GF-D8 (cell line): ENCODE measurements around the gene ADCY4.
"Not testable (repeated sequence)": the region's sequence is repeated elsewhere in the genome, so short reads cannot be mapped to it uniquely, and the experiment has no call there.

ENCODE experiments used
- DNase-seq: peaks from one replicate; lab custom pipeline; 2025; lab: John Stamatoyannopoulos, UW

ADCY4 gene

GRCh38 chr14:24334431-24335291 lies at the start of gene ADCY4:
TSS of gene ADCY4 (minus strand) at chr14:24335071. CDS start at chr14:24334652, 419 bp downstream.
- DNase-seq: no peak

GRCh38 chr14:24384169-24384568 lies 49.3 kb upstream of the ADCY4 start:
- no peak for DNase-seq

- no peak for DNase-seq
Measured at GRCh38 chr14:24382064-24382371, 47.1 kb upstream of the ADCY4 start.

- no peak for DNase-seq
Measured at GRCh38 chr14:24381363-24382063, 46.6 kb upstream of the ADCY4 start.

- DNase-seq: no peak
Measured at GRCh38 chr14:24379907-24380730, 45.2 kb upstream of the ADCY4 start.

- DNase-seq: no peak
Measured at GRCh38 chr14:24378981-24379906, 44.4 kb upstream of the ADCY4 start.

- no peak for DNase-seq
Measured at GRCh38 chr14:24378327-24378726, 43.5 kb upstream of the ADCY4 start.

- DNase-seq: no peak
Measured at GRCh38 chr14:24377657-24378056, 42.8 kb upstream of the ADCY4 start.

GRCh38 chr14:24377126-24377525 lies 42.3 kb upstream of the ADCY4 start:
- no peak for DNase-seq

GRCh38 chr14:24376448-24377070 lies 41.7 kb upstream of the ADCY4 start:
- no peak for DNase-seq

- DNase-seq: no peak
Measured at GRCh38 chr14:24372701-24373416, 38.0 kb upstream of the ADCY4 start.

GRCh38 chr14:24371605-24372004 lies 36.7 kb upstream of the ADCY4 start:
- not testable (repeated sequence) for DNase-seq

- no peak for DNase-seq
Measured at GRCh38 chr14:24370748-24371147, 35.9 kb upstream of the ADCY4 start.

- DNase-seq: no peak
Measured at GRCh38 chr14:24369907-24370687, 35.2 kb upstream of the ADCY4 start.

GRCh38 chr14:24369463-24369862 lies 34.6 kb upstream of the ADCY4 start:
- DNase-seq: no peak

- no peak for DNase-seq
Measured at GRCh38 chr14:24368562-24369252, 33.8 kb upstream of the ADCY4 start.

- no peak for DNase-seq
Measured at GRCh38 chr14:24368212-24368561, 33.3 kb upstream of the ADCY4 start.

- DNase-seq: no peak
Measured at GRCh38 chr14:24367514-24368211, 32.8 kb upstream of the ADCY4 start, which contains the start of gene NFATC4. TSS of gene NFATC4 (plus strand) at chr14:24368184. CDS start at chr14:24368341, 157 bp downstream.
